ENCODE results near the gene POMC.
"Not testable (repeated sequence)": the region's sequence is repeated elsewhere in the genome, so short reads cannot be mapped to it uniquely, and the experiment has no call there.

The POMC gene

DNA sequence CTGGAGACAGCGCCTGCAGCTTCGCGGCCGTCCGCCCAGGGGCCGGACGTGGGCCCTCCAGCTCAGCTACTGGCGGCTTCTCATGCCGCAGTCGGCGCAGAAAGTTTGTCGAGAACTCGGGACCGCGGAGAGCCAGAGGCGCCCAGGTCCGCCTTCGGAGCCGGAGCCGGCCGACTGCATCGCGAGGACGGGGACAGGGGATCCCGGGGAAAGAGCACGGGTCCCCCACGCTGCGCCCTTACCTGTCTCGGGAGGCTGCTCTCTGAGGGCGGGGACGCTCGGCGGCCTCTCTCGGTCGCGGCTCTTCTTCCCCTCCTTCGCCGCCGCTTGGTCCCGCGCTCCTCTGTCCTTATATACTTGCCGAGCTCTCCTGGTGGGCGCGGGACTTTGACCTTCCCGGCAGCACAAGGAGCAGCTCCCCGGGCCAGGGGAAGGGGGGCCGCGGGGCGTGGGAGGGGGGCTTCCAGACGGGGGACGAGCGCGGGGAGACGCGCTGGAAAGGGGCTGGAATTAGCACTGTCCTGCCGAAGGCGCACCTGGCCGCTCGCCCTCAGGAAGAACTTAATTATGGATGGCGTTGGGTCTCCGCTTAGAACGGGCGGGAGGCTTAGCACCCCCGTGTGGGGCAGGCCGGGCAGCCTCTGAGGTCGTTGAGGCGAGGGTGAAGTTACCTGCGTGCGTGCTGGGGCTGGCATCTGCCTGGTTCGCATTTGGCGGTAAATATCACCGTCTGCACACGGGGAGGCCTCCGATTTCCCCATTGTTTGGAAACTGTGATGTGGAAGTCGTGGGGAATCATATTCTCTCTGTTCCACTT is at the start of gene POMC:
POMC (minus strand) TSS at position 325 of the 817 bp plus-strand sequence. CDS start 3,808 bp downstream, outside the sequence.
- DNase-seq = peak; percentile 28

DNA sequence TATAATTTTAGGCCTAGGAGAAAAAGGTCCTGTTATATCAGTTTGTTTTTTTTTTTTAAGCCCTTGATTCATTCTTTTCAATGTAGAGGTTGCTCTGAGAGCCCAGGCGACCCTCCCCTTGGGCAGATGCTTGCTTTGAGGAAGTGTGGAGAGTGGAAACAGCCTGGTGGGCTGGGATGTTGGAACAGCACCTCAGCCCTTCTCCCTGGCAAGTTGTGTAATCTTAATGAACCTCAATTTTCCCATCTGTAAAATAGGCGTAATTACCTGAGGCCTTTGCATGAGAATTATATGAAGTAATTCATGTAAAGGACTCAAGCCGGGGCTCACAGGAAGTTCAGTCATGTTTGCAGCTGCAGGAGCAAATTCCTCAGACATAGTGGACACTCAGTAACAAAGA is 49.7 kb upstream of the POMC start:
- no peak for DNase-seq

DNA sequence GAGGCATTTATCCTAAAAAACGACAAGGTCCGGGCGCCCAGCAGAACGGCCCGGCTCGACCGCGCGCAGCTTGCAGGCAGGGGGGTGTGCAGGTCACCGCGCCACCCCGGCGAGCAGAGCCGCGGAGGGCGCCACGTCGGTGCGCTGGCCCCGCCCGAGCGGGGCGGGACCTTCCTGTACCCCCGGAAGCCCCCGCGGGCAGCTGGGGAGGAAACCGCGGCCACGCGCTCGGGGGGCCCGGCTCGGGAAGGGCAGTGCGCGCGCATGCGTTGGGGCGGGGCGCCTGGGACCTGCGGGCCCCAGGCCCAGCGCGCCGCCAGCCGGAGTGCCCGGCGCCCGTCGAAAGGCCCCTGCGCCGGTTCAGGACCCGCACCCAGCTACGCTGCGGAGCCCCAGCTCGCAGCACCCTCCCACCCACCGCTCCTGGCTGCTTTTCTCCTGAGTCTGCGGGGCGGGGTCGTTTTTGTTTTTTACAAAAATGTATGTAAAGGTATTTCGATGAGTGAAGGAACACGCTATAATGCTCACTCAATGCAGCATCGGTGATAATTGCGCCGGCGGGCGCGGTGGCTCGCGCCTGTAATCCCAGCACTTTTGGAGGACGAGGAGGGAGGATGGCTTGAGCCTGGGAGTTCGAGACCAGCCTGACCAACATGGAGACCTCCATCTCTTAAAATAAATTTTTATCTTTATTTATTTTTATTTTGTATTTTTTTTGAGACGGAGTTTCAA is 47.7 kb upstream of the POMC start:
- peak; percentile 90 for DNase-seq

DNA sequence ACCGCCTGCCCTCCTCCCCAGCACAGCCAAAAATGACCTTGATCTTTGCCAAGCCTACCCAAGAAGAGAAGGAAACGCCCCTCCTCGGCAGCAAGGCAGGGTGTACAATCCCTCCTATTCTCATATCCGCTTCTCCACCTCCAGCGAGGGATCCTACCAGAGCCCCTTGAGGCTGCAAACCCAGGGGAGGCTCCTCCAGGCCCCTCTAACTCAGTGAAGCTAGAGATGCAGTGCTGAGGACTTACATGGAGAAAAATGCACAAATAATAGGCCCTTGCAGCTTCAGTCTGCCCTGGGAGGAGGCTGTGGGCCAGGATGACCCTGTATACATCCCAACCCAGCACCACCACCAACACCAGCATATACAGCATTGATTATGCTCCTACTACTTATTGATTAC is 46.9 kb upstream of the POMC start:
- DNase-seq = no peak

DNA sequence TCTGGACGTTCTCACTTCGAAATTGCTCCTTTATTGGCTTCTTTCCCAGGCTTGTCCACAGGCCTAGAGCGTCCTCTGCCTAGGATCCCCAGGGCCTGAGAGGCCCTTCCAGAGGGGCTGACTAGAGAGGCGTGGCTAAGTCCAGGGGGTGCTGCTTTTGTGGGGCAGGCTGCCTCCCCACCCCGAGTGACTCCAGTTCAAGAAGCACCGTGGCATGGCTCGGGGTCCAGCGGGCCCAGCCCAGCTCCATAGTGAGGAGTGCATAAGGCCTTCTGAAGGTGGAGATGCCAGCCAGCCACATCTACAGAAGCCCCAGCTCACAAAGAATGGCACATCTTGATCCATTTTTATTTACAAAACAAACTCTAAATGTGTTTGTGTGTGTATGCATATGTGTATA is 44.8 kb upstream of the POMC start:
- DNase-seq = no peak

GRCh38 chr2:25210923-25211322 is 42.5 kb upstream of the POMC start:
- not testable (repeated sequence) for DNase-seq

GRCh38 chr2:25207078-25207545 is 38.7 kb upstream of the POMC start:
- DNase-seq = peak; percentile 11

GRCh38 chr2:25204190-25204838 is 35.9 kb upstream of the POMC start:
- DNase-seq = peak; percentile 15

- no peak for DNase-seq
Measured at GRCh38 chr2:25202275-25202674, 33.9 kb upstream of the POMC start.

- no peak for DNase-seq
Measured at GRCh38 chr2:25201794-25202193, 33.4 kb upstream of the POMC start.

DNA sequence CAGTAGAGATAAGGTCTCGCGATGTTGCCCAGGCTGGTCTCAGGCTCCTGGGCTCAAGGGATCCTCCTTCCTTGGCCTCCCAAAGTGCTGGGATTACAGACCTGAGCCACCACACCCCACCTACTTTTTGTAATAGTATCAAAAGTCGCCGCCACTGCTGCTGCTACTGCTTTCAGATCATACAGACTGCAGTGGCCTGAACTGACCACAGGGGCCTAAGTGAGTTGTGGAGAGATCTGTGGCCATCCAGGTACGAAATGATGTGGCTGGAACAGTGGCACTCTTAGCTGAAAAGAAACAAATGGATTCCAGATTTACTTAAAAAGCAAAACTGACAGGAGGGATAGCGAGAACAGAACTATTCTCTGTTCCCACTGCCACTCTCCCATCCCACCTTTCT is 32.9 kb upstream of the POMC start:
- no peak for DNase-seq

GRCh38 chr2:25198576-25198975 is 30.2 kb upstream of the POMC start:
- no peak for DNase-seq

GRCh38 chr2:25198209-25198525 is 29.8 kb upstream of the POMC start:
- no peak for DNase-seq

- no peak for DNase-seq
Measured at GRCh38 chr2:25197336-25198208, 29.2 kb upstream of the POMC start.

DNA sequence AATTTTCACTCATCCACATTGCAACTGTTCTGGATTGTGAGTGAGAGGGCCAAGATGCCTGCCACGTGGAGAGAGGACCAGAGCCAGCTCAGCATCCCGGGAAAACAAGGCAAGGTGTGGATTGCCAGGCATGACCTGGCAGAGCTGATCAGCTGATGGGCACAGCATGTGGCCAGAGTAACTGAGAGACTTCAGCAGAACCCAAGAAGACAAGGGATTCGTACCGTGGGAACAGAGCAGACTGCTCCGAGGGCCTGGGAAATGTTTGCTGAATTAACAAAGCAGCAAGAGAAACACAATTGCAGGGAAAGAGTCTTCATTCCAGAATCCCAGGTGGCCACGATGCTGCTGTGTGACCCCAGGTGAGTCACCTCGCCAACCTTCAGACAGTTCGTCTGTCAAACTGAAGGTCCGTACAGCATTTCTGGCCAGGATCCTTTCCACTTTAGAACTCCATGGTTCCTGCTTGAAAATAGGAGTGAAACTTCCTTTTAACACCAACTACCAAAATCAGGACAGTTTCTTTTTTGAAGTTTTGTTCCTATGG is 26.3 kb upstream of the POMC start:
- no peak for DNase-seq

- DNase-seq = no peak
Measured at GRCh38 chr2:25190536-25190935, 22.2 kb upstream of the POMC start.

DNA sequence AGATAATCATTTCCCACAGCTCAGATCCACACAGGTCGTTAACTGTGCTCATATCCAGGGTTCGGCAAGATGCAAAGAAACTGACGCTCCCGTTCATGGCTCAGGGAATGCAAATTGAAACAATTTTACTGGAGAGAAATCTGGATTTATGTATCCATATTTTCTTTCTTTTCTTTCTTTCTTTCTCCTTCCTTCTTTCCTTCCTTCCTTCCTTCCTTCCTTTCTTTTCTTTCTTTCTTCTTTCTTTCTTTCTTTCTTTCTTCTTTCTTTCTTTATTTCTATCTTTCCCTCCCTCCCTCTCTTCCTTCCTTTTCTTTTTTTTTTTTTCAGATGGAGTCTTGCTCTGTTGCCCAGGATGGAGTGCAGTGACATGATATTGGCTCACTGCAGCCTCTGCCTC is 20.0 kb upstream of the POMC start:
- no peak for DNase-seq

GRCh38 chr2:25187729-25188350 is 19.5 kb upstream of the POMC start:
- no peak for DNase-seq

GRCh38 chr2:25184254-25184653 is 15.9 kb upstream of the POMC start:
- no peak for DNase-seq

- no peak for DNase-seq
Measured at GRCh38 chr2:25178976-25179375, 10.6 kb upstream of the POMC start.

- DNase-seq = no peak
Measured at GRCh38 chr2:25177211-25177611, 8.8 kb upstream of the POMC start.
